Osteoblast (primary cell): ENCODE results near the gene DOK7. TPM values are rescaled to one million over a fixed set of nuclear protein-coding genes. Genes with fewer than 3 reads are reported as not detected.

Source experiments
- DNase-seq: peaks from one replicate; pipeline ENCODE4 v3.0.0; 2011; ENCODE audit warnings: low spot score, mixed read lengths; ENCODE audit not compliant: insufficient read length; ENCODE audit errors: missing footprints
- H2AFZ ChIP-seq: 2 replicates; pipeline ENCODE4 v1.6.0; 2011; ENCODE audit warnings: mild to moderate bottlenecking, low read length
- H3K27ac ChIP-seq: 2 replicates; pipeline ENCODE4 v1.5.1; 2011; ENCODE audit warnings: mild to moderate bottlenecking, low read depth, low read length, moderate library complexity
- H3K27me3 ChIP-seq: 2 replicates; pipeline ENCODE4 v1.6.0; 2012; ENCODE audit warnings: mild to moderate bottlenecking, control low read depth, inconsistent platforms, low read length, moderate library complexity; ENCODE audit not compliant: insufficient read depth
- H3K36me3 ChIP-seq: 2 replicates; pipeline ENCODE4 v1.5.1; 2011; ENCODE audit warnings: mild to moderate bottlenecking, low read length, control low read depth, moderate library complexity; ENCODE audit not compliant: insufficient read depth
- H3K4me1 ChIP-seq: 2 replicates; pipeline ENCODE4 v1.5.1; 2011; ENCODE audit warnings: mild to moderate bottlenecking, low read length, control low read depth, moderate library complexity; ENCODE audit not compliant: insufficient read depth
- H3K4me2 ChIP-seq: 2 replicates; pipeline ENCODE4 v1.6.0; 2011; ENCODE audit warnings: mild to moderate bottlenecking, low read length; ENCODE audit not compliant: insufficient read depth
- H3K4me3 ChIP-seq: fragments of 200-600 bp; sonication (generic); 3 replicates; pipeline ENCODE4 v1.5.1; 2012; ENCODE audit warnings: mild to moderate bottlenecking, low read length, inconsistent platforms; ENCODE audit not compliant: insufficient read depth
- H3K79me2 ChIP-seq: 2 replicates; pipeline ENCODE4 v1.6.0; 2012; ENCODE audit warnings: mild to moderate bottlenecking, low read length, control low read depth, inconsistent platforms; ENCODE audit not compliant: insufficient read depth
- H3K9me3 ChIP-seq: 2 replicates; pipeline ENCODE4 v1.5.1; 2011; ENCODE audit warnings: low read depth, low read length, control low read depth
- H4K20me1 ChIP-seq: 2 replicates; pipeline ENCODE4 v1.6.0; 2012; ENCODE audit warnings: mild to moderate bottlenecking, low read length, control low read depth; ENCODE audit not compliant: insufficient read depth
- total RNA-seq: library from RNA; depleted of rRNA; stranded (reverse); fragments of >200 nt; gene quantifications from 2 replicates; pipeline ENCODE4 v1.2.3, GENCODE V29; 2012
- TF ChIP-seq, protein P1 (sequence below): IDR thresholded peaks from 2 replicates; pipeline ENCODE4 v1.5.1; 2011; ENCODE audit warnings: mild to moderate bottlenecking, low read depth, low read length, moderate library complexity; ENCODE audit errors: extremely low read depth

The DOK7 gene
- total RNA-seq, 1 donor, result not detected

DNA sequence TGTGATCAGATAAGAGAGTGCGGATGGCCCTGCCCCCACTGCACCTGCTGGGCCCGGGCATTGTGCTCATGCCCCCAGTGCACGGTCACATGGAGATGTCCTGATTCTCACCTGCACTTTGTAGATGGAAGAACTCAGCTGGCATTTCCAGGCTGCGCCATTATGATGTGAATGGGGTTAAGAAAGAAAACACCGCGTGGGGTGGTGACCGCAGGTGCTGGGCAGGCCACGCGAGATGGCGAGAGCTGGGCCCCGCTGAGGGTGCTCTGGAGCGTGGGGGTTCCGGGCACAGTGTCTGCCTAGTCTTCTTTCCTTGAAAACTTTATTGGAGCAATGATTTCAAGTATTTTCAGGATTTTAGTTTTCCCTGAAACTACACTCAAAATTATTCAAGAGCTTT, 39.2 kb upstream of the DOK7 start:
- H3K9me3 ChIP-seq, result no peaks in the 10 kb centered on the region

DNA sequence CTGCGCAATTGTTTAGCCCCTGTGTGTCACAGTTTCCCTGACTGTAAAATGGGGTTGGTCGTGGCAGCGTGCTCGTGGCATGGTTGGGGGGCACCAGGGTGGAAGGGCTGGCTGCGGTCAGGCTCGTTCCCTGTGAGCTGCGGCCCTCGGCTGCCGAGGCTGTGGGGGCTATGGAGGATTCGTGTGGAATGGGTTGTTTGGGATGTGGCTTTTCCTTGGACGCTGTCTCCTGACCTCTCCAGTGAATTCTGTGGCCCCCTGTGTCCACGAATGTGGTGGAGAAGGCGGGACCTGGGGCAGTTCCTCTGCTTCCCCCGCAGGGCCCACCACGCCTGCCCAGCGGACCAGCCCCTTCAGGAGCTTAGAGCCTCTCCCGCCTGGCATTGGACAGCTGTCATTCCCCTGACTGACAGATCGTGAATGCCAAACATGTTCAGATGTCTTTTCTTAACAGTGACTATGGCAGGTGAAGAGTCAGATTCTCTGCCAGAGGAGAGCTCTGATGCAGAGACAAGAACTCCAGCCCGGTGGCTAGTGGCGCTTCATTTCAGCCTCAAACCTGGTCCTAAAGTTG, 38.5 kb upstream of the DOK7 start:
- Histone ChIP-seq H3K36me3 (no peaks in the 10 kb centered on the region), H3K4me2 (no peak overlapping the region), H4K20me1 (no peaks in the 10 kb centered on the region), H2AFZ (no peak overlapping the region), H3K9me3 (no peaks in the 10 kb centered on the region), H3K4me1 (no peaks in the 10 kb centered on the region), H3K79me2 (no peaks in the 10 kb centered on the region), H3K27ac (no peak overlapping the region), H3K4me3 (no peak overlapping the region), H3K27me3 (no peaks in the 10 kb centered on the region)
- TF ChIP-seq, protein P1, sequence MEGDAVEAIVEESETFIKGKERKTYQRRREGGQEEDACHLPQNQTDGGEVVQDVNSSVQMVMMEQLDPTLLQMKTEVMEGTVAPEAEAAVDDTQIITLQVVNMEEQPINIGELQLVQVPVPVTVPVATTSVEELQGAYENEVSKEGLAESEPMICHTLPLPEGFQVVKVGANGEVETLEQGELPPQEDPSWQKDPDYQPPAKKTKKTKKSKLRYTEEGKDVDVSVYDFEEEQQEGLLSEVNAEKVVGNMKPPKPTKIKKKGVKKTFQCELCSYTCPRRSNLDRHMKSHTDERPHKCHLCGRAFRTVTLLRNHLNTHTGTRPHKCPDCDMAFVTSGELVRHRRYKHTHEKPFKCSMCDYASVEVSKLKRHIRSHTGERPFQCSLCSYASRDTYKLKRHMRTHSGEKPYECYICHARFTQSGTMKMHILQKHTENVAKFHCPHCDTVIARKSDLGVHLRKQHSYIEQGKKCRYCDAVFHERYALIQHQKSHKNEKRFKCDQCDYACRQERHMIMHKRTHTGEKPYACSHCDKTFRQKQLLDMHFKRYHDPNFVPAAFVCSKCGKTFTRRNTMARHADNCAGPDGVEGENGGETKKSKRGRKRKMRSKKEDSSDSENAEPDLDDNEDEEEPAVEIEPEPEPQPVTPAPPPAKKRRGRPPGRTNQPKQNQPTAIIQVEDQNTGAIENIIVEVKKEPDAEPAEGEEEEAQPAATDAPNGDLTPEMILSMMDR, result no peak
- no peak for DNase-seq

More for the DNA sequence above, 39.2 kb upstream of the DOK7 start:
- Histone ChIP-seq H3K79me2 (no peaks in the 10 kb centered on the region), H2AFZ (no peak overlapping the region), H3K36me3 (no peaks in the 10 kb centered on the region), H3K4me2 (no peak overlapping the region), H3K27ac (no peak overlapping the region), H3K27me3 (no peaks in the 10 kb centered on the region), H3K4me1 (no peaks in the 10 kb centered on the region), H3K4me3 (no peak overlapping the region), H4K20me1 (no peaks in the 10 kb centered on the region)
- TF ChIP-seq, protein P1, result no peak
- no peak for DNase-seq

- Histone ChIP-seq H3K4me1 (no peaks in the 10 kb centered on the region), H4K20me1 (no peaks in the 10 kb centered on the region), H3K27ac (no peak overlapping the region), H3K9me3 (no peaks in the 10 kb centered on the region), H3K27me3 (no peaks in the 10 kb centered on the region), H3K4me3 (no peak overlapping the region), H3K4me2 (no peak overlapping the region), H2AFZ (no peak overlapping the region), H3K79me2 (no peaks in the 10 kb centered on the region), H3K36me3 (no peaks in the 10 kb centered on the region)
- no peak for DNase-seq
- TF ChIP-seq, protein P1, result no peak
These were observed 36.5 kb upstream of the DOK7 start for GRCh38 chr4:3426465-3427133.

DNA sequence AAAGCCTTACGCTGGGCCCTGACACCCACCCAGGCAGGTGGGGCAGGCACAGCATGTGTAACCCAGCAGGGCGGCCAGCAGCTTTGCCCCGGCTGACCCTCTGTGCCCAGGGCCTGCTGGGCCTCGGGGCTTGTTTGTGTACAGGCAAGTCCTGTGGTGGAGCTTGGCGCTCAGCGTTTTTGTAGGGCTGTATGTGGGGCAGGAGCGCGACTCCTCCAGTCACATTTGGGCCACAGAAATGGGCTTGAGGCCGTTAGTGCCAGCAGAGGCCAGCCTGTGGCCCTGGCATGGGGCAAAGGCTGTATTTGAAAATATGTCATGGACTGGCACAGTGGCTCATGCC, 36.0 kb upstream of the DOK7 start:
- H3K79me2 ChIP-seq, result no peaks in the 10 kb centered on the region
- H2AFZ ChIP-seq, result no peak overlapping the region
- DNase-seq, result no peak
- no peak overlapping the region for H3K27ac ChIP-seq
- H3K4me3 ChIP-seq, result no peak overlapping the region
- TF ChIP-seq, protein P1, result no peak
- H3K27me3 ChIP-seq, result no peaks in the 10 kb centered on the region
- no peaks in the 10 kb centered on the region for H4K20me1 ChIP-seq
- no peaks in the 10 kb centered on the region for H3K9me3 ChIP-seq
- no peaks in the 10 kb centered on the region for H3K4me1 ChIP-seq
- no peak overlapping the region for H3K4me2 ChIP-seq
- H3K36me3 ChIP-seq, result no peaks in the 10 kb centered on the region
